Upper lobe of right lung (tissue), 1 donor: Measurements from ENCODE around the gene CNTD1. TPM values are rescaled to one million over a fixed set of nuclear protein-coding genes. Genes with fewer than 3 reads are reported as not detected.
A peak's percentile ranks its signal among the peaks of the same experiment; 100 is the strongest.
"Not testable (repeated sequence)": the region's sequence is repeated elsewhere in the genome, so short reads cannot be mapped to it uniquely, and the experiment has no call there.

Experiments used
- ATAC-seq: fragments of 200-7000 bp; cut with Tn5 transposase; one replicate; pipeline ENCODE4 v1.9.1; 2020; ENCODE audit warnings: mild to moderate bottlenecking, moderate library complexity
- DNase-seq: peaks from one replicate; pipeline ENCODE4 v3.0.0-alpha.2; 2020
- H3K27ac ChIP-seq: fragments of 200-600 bp; one replicate; pipeline ENCODE4 v1.8.0; 2022
- H3K27me3 ChIP-seq: fragments of 200-600 bp; one replicate; pipeline ENCODE4 v1.8.0; 2022; ENCODE audit warnings: mild to moderate bottlenecking
- H3K36me3 ChIP-seq: fragments of 200-600 bp; one replicate; pipeline ENCODE4 v1.8.0; 2022
- H3K4me1 ChIP-seq: fragments of 200-600 bp; one replicate; pipeline ENCODE4 v1.8.0; 2022
- H3K4me3 ChIP-seq: fragments of 200-600 bp; one replicate; pipeline ENCODE4 v1.8.0; 2022; ENCODE audit warnings: mild to moderate bottlenecking
- H3K9me3 ChIP-seq: fragments of 200-600 bp; one replicate; pipeline ENCODE4 v1.8.0; 2022
- intact Hi-C: fragments of 100-400 bp; cut with DNase I; formaldehyde crosslinking; loops from one replicate; pipeline ENCODE4 v1.11.0; 2022
- total RNA-seq: library from RNA; stranded (reverse); fragmentation: NEBNext Ultra II Directional; extraction: Animal tissue kit (Norgen Biotek cat#: 25700); gene quantifications from one replicate; pipeline ENCODE4 v1.2.1, GENCODE V29; 2021
- TF ChIP-seq, protein P1 (sequence below): fragments of 200-600 bp; IDR thresholded peaks from one replicate; pipeline ENCODE4 v1.8.0; 2022; ENCODE audit warnings: antibody characterized with exemption
- donor health status: DM: no; HTN: yes; CAD: no; lungs with severe emphysema.

CNTD1 gene
- total RNA-seq, 1 donor from 2014 or later, result 0.14 TPM

DNA sequence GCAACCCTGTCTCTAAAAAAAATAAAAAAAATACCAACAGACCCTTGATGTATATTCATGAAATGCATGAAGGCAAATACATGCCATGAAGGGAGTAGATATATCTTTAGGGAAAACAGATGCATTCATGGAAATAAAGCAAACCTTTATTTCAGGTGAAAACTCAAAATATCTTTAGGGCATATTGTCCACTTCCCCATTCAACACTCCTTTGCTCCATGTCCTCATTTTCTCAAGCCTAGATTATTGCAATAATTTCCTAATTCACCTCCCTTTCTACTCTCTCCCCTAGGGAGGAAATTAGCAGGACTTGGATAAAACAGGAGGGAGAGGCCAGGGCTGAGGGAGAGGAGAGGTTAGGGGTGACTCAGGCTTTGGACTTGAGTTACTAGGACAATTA lies 31.1 kb upstream of the CNTD1 start:
- no peaks in the 10 kb centered on the region for H3K9me3 ChIP-seq
- peaks cover 9% of the 10 kb centered on the region for H3K27me3 ChIP-seq
- H3K27ac ChIP-seq, result no peak overlapping the region
- H3K4me3 ChIP-seq, result no peak overlapping the region
- H3K36me3 ChIP-seq, result no peaks in the 10 kb centered on the region
- intact Hi-C loops, result no loop called here
- H3K4me1 ChIP-seq, result peaks cover under 1% of the 10 kb centered on the region
- TF ChIP-seq, protein P1, sequence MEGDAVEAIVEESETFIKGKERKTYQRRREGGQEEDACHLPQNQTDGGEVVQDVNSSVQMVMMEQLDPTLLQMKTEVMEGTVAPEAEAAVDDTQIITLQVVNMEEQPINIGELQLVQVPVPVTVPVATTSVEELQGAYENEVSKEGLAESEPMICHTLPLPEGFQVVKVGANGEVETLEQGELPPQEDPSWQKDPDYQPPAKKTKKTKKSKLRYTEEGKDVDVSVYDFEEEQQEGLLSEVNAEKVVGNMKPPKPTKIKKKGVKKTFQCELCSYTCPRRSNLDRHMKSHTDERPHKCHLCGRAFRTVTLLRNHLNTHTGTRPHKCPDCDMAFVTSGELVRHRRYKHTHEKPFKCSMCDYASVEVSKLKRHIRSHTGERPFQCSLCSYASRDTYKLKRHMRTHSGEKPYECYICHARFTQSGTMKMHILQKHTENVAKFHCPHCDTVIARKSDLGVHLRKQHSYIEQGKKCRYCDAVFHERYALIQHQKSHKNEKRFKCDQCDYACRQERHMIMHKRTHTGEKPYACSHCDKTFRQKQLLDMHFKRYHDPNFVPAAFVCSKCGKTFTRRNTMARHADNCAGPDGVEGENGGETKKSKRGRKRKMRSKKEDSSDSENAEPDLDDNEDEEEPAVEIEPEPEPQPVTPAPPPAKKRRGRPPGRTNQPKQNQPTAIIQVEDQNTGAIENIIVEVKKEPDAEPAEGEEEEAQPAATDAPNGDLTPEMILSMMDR, result no peak
- DNase-seq, result no peak
- ATAC-seq, result no peak

DNA sequence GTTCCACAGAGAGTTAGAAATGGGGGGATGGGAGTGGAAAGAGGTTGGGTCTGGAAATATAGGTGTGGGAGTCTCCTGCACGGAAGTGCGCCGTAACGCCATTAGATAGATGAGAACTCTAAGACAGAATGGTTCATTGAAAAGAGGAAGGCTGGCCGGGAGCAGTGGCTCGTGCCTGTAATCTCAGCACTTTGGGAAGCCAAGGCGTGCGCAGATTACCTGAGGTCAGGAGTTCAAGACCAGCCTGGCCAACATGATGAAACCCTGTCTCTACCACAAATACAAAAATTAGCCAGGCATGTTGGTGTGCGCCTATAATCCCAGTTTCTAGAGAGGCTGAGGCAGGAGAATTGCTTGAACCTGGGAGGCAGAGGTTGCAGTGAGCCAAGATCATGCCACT lies 30.7 kb upstream of the CNTD1 start:
- ATAC-seq, intact Hi-C loops: not testable (repeated sequence)

DNA sequence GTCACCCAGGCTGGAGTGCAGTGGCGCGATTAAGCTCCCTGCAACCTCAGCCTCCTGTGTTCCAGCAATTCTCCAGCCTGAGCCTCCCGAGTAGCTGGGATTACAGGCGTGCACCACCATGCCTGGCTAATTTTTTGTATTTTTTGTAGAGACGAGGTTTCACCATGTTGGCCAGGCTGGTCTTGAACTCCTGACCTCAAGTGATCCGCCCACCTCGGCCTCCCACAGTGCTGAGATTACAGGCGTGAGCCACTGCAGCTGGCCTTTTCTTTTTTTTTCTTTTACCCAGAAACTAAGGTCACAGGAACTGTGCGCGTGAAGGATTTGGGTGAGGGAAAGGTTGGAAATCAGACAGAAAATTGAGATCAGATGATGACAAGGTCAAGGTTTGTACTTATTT lies 28.7 kb upstream of the CNTD1 start:
- H3K36me3 ChIP-seq, H3K9me3 ChIP-seq, H3K27me3 ChIP-seq, ATAC-seq, H3K4me3 ChIP-seq, intact Hi-C loops, H3K27ac ChIP-seq, DNase-seq: not testable (repeated sequence)
- H3K4me1 ChIP-seq, result peaks cover 14% of the 10 kb centered on the region

More for the DNA sequence above, 30.7 kb upstream of the CNTD1 start:
- not testable (repeated sequence) for H3K36me3 ChIP-seq, DNase-seq, H3K4me1 ChIP-seq, H3K27me3 ChIP-seq, H3K9me3 ChIP-seq, H3K4me3 ChIP-seq, H3K27ac ChIP-seq

DNA sequence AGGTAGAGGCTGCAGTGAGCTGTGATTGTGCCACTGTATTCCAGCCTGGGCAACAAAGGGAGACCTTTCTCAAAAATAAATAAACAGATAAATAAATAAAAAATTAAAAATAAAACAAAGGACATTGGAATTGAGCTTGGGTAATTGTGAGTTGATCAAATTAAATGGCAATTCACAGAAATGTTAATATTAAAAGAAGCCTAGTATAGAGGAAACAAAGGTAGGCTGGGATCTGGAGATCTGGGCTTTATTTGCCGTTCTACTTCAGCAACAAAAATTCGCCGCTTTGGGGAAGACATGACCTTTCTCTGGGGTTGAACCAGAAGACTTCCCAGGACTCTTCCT lies 25.7 kb upstream of the CNTD1 start:
- DNase-seq, result no peak
- no peaks in the 10 kb centered on the region for H3K9me3 ChIP-seq
- intact Hi-C loops, result no loop called here
- no peaks in the 10 kb centered on the region for H3K27me3 ChIP-seq
- peak overlapping the region; percentile 84 for H3K27ac ChIP-seq
- TF ChIP-seq, protein P1, result no peak
- H3K4me3 ChIP-seq, result peak overlapping the region; percentile 86
- ATAC-seq, result no peak
- peaks cover 30% of the 10 kb centered on the region for H3K36me3 ChIP-seq
- peaks cover 14% of the 10 kb centered on the region for H3K4me1 ChIP-seq

DNA sequence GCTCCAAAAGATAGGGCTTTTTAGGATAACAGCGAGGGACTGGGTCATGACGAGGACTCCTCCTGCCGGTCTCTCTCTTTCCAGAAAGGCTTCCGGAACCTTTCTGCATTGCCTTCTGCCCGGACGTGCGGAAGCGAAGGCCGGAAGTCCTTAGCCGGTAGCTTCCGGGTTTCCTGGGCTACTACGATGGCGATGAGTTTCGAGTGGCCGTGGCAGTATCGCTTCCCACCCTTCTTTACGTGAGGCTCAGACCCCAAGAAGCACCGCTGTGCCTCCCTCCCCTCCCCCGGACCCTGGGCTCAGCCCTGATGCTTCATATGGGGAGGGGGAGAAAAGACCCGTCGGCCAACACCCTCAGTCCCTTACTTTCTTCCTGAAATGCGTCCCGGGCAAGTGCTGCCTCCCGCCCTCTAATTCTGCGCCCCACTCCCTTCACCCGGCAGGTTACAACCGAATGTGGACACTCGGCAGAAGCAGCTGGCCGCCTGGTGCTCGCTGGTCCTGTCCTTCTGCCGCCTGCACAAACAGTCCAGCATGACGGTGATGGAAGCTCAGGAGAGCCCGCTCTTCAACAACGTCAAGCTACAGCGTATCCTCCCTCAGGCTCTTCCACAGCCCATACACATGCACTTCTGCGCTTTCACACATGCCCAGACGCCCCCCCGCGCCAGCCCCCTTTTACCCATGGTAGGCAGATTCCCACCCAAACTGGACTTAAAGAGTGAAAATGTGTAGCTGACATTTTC lies 25.2 kb upstream of the CNTD1 start, which contains the start of gene VPS25:
TSS of gene VPS25 (plus strand) at position 160 of the 746 bp plus-strand sequence. CDS start at position 187, 27 bp downstream.
- no peaks in the 10 kb centered on the region for H3K27me3 ChIP-seq
- intact Hi-C loops, result no loop called here
- TF ChIP-seq, protein P1, result no peak
- peak; percentile 87 for DNase-seq
- peak; percentile 96 for ATAC-seq
- peak within 1 kb of the TSS; percentile 86 for H3K4me3 ChIP-seq
- H3K36me3 ChIP-seq, result peaks cover 35% of the 10 kb centered on the region
- H3K9me3 ChIP-seq, result no peaks in the 10 kb centered on the region
- peak within 1 kb of the TSS; percentile 84 for H3K27ac ChIP-seq
- H3K4me1 ChIP-seq, result peaks cover 14% of the 10 kb centered on the region

DNA sequence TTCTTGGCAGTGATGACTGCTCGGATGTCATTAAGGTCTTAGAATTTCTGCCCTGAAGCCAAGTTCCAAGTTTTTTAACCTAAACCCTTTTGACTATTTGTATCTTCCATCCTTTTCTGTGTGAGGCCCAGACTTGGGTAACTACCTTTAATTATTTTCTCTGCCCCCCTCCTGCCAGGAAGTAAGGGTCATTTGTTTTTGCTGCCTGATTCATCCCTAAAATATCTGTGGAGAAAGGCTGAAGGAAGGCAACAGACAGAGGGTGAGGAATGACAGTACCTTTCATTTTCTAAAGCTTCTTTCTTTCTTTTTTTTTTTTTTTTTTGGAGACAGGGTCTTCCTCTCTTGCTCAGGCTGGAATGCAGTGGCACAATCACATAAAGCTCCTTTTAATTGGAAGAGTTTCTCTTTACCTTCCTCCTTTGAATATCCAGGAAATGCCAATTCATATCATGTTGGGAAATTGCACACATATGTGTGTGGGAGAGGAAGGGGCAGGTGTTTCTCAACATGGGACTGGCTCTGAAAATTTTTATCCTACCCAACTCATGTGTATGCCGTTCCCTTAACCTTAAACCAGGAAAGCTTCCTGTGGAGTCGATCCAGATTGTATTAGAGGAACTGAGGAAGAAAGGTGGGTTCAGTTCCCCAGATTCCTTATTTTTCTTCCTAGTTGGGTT lies 24.5 kb upstream of the CNTD1 start:
- no peak overlapping the region for H3K27ac ChIP-seq

More for the DNA sequence above, 24.5 kb upstream of the CNTD1 start:
- intact Hi-C loops, result no loop called here
- H3K27me3 ChIP-seq, result no peaks in the 10 kb centered on the region
- no peak for DNase-seq
- TF ChIP-seq, protein P1, result no peak
- H3K4me3 ChIP-seq, result peak overlapping the region; percentile 86
- H3K36me3 ChIP-seq, result peaks cover 43% of the 10 kb centered on the region
- peaks cover 14% of the 10 kb centered on the region for H3K4me1 ChIP-seq
- H3K9me3 ChIP-seq, result no peaks in the 10 kb centered on the region
- no peak for ATAC-seq
